HEK293 (cell line): ENCODE results near the gene DMD.
"Not testable (repeated sequence)": the region's sequence is repeated elsewhere in the genome, so short reads cannot be mapped to it uniquely, and the experiment has no call there.

Experiments used
- CTCF ChIA-PET: fragments of 350-600 bp; formaldehyde crosslinking; extraction: SDS; loops from one replicate; lab custom pipeline; 2021; ENCODE audit warnings: antibody characterized with exemption; lab: Yijun Ruan, JAX
- POLR2A ChIA-PET: fragments of 300-600 bp; formaldehyde crosslinking; extraction: SDS; loops from one replicate; lab custom pipeline; 2020; ENCODE audit warnings: antibody characterized with exemption, inconsistent platforms; lab: Yijun Ruan, JAX
- H3K27ac ChIP-seq: fragments of 200-500 bp; sonication (Bioruptor generic); 2 replicates; pipeline ENCODE4 v1.5.1; 2014; ENCODE audit warnings: low read depth, low read length, control low read depth, inconsistent platforms; ENCODE audit errors: extremely low read depth
- H3K36me3 ChIP-seq, 2 experiments: fragments of 200-500 bp in 1 of 2; sonication (Bioruptor generic) in 1 of 2; 1 replicate in 1 of 2; 2 replicates in 1 of 2; pipeline ENCODE4 v1.5.1; 2014 to 2017; ENCODE audit warnings: inconsistent platforms in 2 of 2, low read length in 2 of 2; ENCODE audit not compliant: control insufficient read depth in 2 of 2, insufficient read depth in 1 of 2
- H3K4me1 ChIP-seq: fragments of 200-500 bp; sonication (Bioruptor generic); 2 replicates; pipeline ENCODE4 v1.5.1; 2014; ENCODE audit warnings: mild to moderate bottlenecking, low read length, inconsistent platforms; ENCODE audit not compliant: control insufficient read depth, insufficient read depth
- H3K4me3 ChIP-seq: 2 replicates; pipeline ENCODE4 v1.5.1; 2011; ENCODE audit warnings: low read depth, mild to moderate bottlenecking, control low read depth, low read length, moderate library complexity
- H3K9me3 ChIP-seq: fragments of 200-500 bp; sonication (Bioruptor generic); 2 replicates; pipeline ENCODE4 v1.5.1; 2014; ENCODE audit warnings: low read depth, low read length, inconsistent platforms; ENCODE audit not compliant: control insufficient read depth, insufficient read depth
- FEZF1 ChIP-seq: fragments of 450-650 bp; formaldehyde crosslinking; IDR thresholded peaks from 2 replicates; pipeline ENCODE4 v1.5.1; 2016; ENCODE audit warnings: missing biosample characterization, missing genetic modification characterization
- GLI2 ChIP-seq: fragments of 450-650 bp; formaldehyde crosslinking; IDR thresholded peaks from 2 replicates; pipeline ENCODE4; 2017; ENCODE audit warnings: missing biosample characterization, missing genetic modification characterization, low read depth, borderline replicate concordance
- KLF10 ChIP-seq: fragments of 450-650 bp; IDR thresholded peaks from 2 replicates; pipeline ENCODE4 v1.5.1; 2018; ENCODE audit warnings: missing biosample characterization, mild to moderate bottlenecking, missing genetic modification characterization
- OSR2 ChIP-seq: fragments of 450-650 bp; formaldehyde crosslinking; IDR thresholded peaks from 2 replicates; pipeline ENCODE4 v1.5.1; 2016; ENCODE audit warnings: missing biosample characterization, missing genetic modification characterization
- TCF7L2 ChIP-seq: IDR thresholded peaks from 2 replicates; pipeline ENCODE4 v1.6.1; 2011; ENCODE audit warnings: low read depth, mild to moderate bottlenecking, inconsistent platforms, low read length, moderate library complexity, borderline replicate concordance
- WT1 ChIP-seq: fragments of 450-650 bp; formaldehyde crosslinking; IDR thresholded peaks from 2 replicates; pipeline ENCODE4 v1.5.1; 2016; ENCODE audit warnings: missing biosample characterization, missing genetic modification characterization
- ZNF146 ChIP-seq: fragments of 450-650 bp; formaldehyde crosslinking; IDR thresholded peaks from 2 replicates; pipeline ENCODE4 v1.5.1; 2016; ENCODE audit warnings: missing biosample characterization, missing genetic modification characterization
- ZNF324 ChIP-seq: fragments of 450-650 bp; formaldehyde crosslinking; IDR thresholded peaks from 2 replicates; pipeline ENCODE4 v1.5.1; 2016; ENCODE audit warnings: missing biosample characterization, missing genetic modification characterization
- ZNF37A ChIP-seq: fragments of 450-650 bp; IDR thresholded peaks from 2 replicates; pipeline ENCODE4 v1.5.1; 2018; ENCODE audit warnings: missing biosample characterization, missing genetic modification characterization
- ZNF610 ChIP-seq: fragments of 450-650 bp; formaldehyde crosslinking; IDR thresholded peaks from 2 replicates; pipeline ENCODE4 v1.5.1; 2016; ENCODE audit warnings: missing biosample characterization, missing genetic modification characterization, borderline replicate concordance
- ZNF701 ChIP-seq: fragments of 450-650 bp; formaldehyde crosslinking; IDR thresholded peaks from 2 replicates; pipeline ENCODE4 v1.5.1; 2016; ENCODE audit warnings: missing biosample characterization, missing genetic modification characterization
- ZNF843 ChIP-seq: fragments of 450-650 bp; formaldehyde crosslinking; IDR thresholded peaks from 2 replicates; pipeline ENCODE4 v1.5.1; 2016; ENCODE audit warnings: missing biosample characterization, missing genetic modification characterization
- ZXDB ChIP-seq: fragments of 450-650 bp; formaldehyde crosslinking; IDR thresholded peaks from 2 replicates; pipeline ENCODE4 v1.5.1; 2016; ENCODE audit warnings: missing biosample characterization, missing genetic modification characterization
- TF ChIP-seq, protein P1 (sequence below): fragments of 450-650 bp; IDR thresholded peaks from 2 replicates; pipeline ENCODE4 v1.5.1; 2018; ENCODE audit warnings: missing biosample characterization, mild to moderate bottlenecking, missing genetic modification characterization
- TF ChIP-seq, protein P2 (sequence below): fragments of 450-650 bp; formaldehyde crosslinking; IDR thresholded peaks from 2 replicates; pipeline ENCODE4 v1.5.1; 2017; ENCODE audit warnings: missing biosample characterization, missing genetic modification characterization
- TF ChIP-seq, protein P3 (sequence below): fragments of 450-650 bp; formaldehyde crosslinking; IDR thresholded peaks from 2 replicates; pipeline ENCODE4 v1.5.1; 2016; ENCODE audit warnings: missing biosample characterization, missing genetic modification characterization

DMD gene

DNA sequence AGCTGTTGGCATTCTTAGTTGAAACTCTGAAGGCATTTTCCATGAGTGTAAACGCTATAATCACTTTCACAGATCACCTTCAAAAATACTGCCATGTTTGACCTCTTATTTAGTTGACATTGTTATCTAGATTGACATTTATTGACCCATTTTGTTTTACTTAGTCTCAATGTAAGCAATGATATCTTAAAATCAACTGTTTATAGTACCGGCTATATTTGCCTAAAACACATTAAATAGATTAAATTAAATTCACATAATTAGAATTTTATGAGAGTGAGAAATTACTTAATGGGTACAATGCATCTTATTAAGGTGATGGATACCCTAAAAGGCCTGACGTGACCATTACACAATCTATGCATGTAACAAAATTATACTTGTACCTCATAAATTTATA, 1621.8 kb downstream of the DMD start:
- H3K9me3 ChIP-seq: no peaks in the 10 kb centered on the region
- TF ChIP-seq ZNF146: no peak
- TF ChIP-seq, protein P1, sequence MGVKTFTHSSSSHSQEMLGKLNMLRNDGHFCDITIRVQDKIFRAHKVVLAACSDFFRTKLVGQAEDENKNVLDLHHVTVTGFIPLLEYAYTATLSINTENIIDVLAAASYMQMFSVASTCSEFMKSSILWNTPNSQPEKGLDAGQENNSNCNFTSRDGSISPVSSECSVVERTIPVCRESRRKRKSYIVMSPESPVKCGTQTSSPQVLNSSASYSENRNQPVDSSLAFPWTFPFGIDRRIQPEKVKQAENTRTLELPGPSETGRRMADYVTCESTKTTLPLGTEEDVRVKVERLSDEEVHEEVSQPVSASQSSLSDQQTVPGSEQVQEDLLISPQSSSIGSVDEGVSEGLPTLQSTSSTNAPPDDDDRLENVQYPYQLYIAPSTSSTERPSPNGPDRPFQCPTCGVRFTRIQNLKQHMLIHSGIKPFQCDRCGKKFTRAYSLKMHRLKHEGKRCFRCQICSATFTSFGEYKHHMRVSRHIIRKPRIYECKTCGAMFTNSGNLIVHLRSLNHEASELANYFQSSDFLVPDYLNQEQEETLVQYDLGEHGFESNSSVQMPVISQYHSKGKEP (tag by site-specific recombination): 0 out of 2 replicates have a peak, but pooled peaks have one; percentile 46
- TF ChIP-seq, protein P2, sequence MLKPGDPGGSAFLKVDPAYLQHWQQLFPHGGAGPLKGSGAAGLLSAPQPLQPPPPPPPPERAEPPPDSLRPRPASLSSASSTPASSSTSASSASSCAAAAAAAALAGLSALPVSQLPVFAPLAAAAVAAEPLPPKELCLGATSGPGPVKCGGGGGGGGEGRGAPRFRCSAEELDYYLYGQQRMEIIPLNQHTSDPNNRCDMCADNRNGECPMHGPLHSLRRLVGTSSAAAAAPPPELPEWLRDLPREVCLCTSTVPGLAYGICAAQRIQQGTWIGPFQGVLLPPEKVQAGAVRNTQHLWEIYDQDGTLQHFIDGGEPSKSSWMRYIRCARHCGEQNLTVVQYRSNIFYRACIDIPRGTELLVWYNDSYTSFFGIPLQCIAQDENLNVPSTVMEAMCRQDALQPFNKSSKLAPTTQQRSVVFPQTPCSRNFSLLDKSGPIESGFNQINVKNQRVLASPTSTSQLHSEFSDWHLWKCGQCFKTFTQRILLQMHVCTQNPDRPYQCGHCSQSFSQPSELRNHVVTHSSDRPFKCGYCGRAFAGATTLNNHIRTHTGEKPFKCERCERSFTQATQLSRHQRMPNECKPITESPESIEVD (tag by site-specific recombination): peak; percentile 40; the same call in 1 of the 2 replicates
- TF ChIP-seq ZNF324 (tag by site-specific recombination): no peak
- TF ChIP-seq WT1 (tag by site-specific recombination): peak; percentile 45
- TF ChIP-seq ZNF37A (tag by site-specific recombination): no peak
- peak; percentile 69 for TF ChIP-seq ZXDB (tag by site-specific recombination)
- peak; percentile 77 for TF ChIP-seq ZNF843 (tag by site-specific recombination)
- peak; percentile 44; the same call in 1 of the 2 replicates for TF ChIP-seq KLF10 (tag by site-specific recombination)
- TF ChIP-seq OSR2 (tag by site-specific recombination): peak; percentile 78; the same call in 1 of the 2 replicates
- TF ChIP-seq TCF7L2: peak; percentile 94
- TF ChIP-seq GLI2 (tag by site-specific recombination): 0 out of 2 replicates have a peak, but pooled peaks have one; percentile 5
- no peak for TF ChIP-seq ZNF701 (tag by site-specific recombination)
- TF ChIP-seq FEZF1 (tag by site-specific recombination): peak; percentile 47
- TF ChIP-seq, all 188 proteins: peak for 10
- POLR2A ChIA-PET: no interaction called here
- Histone ChIP-seq H3K4me3 (no peak overlapping the region), H3K4me1 (peaks cover 13% of the 10 kb centered on the region), H3K27ac (peak overlapping the region; percentile 78), H3K36me3 (no peaks in the 10 kb centered on the region)
- CTCF ChIA-PET: interaction anchor here (0.6 kb wide), 1 partner anchor 21 kb away, joined by 5 read pairs; no protein-coding TSS in a partner anchor

DNA sequence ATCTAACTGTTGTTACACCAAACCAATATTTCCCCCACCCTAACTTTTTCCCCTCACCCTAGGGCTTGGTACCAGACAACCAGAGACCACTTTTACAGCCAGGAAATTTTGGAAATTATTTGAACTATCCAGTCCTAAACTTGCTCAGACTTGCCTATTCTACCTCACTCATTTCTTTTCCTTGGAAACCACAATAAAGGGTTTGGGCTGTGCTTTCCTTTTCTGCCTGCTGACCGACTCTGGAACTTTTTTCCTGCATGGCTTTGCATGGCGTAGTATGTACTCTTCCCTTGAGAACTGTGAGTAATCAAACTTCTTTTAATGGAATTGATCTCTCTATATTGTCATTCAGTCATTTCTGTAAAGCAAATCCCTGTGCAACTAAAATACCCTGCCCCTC, 1623.0 kb downstream of the DMD start:
- peak overlapping the region; percentile 62 for H3K27ac ChIP-seq
- ChIA-PET POLR2A (no interaction called here), CTCF (no interaction called here)
- H3K4me3 ChIP-seq: no peak overlapping the region
- H3K9me3 ChIP-seq: no peaks in the 10 kb centered on the region
- H3K4me1 ChIP-seq: peaks cover 13% of the 10 kb centered on the region
- TF ChIP-seq TCF7L2 (peak; percentile 60; the same call in 1 of the 2 replicates), ZNF610 (tag by site-specific recombination) (no peak)
- H3K36me3 ChIP-seq: no peaks in the 10 kb centered on the region

DNA sequence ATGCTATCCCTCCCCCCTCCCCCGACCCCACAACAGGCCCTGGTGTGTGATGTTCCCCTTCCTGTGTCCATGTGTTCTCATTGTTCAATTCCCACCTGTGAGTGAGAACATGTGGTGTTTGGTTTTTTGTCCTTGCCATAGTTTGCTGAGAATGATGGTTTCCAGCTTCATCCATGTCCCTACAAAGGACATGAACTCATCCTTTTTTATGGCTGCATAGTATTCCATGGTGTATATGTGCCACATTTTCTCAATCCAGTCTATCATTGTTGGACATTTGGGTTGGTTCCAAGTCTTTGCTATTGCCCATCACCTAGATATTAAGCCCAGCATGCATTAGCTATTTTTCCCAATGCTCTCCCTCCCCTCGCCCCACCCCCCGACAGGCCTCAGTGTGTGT, 1627.5 kb downstream of the DMD start:
- CTCF ChIA-PET, H3K36me3 ChIP-seq, H3K9me3 ChIP-seq, H3K4me3 ChIP-seq, H3K27ac ChIP-seq, POLR2A ChIA-PET: not testable (repeated sequence)
- H3K4me1 ChIP-seq: peaks cover 13% of the 10 kb centered on the region
- TF ChIP-seq, protein P3, sequence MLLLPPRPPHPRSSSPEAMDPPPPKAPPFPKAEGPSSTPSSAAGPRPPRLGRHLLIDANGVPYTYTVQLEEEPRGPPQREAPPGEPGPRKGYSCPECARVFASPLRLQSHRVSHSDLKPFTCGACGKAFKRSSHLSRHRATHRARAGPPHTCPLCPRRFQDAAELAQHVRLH (tag by site-specific recombination): 0 out of 2 replicates have a peak, but pooled peaks have one; percentile 13
- TF ChIP-seq ZNF146: peak; percentile 94
